SH-SY5Y (cell line): Measurements from ENCODE around the gene AR.

Experiments
- GATA2 ChIP-seq: IDR thresholded peaks from 2 replicates; pipeline ENCODE4 v1.6.1; 2011; ENCODE audit warnings: mild to moderate bottlenecking, low read depth, low read length
- GATA3 ChIP-seq: IDR thresholded peaks from 2 replicates; pipeline ENCODE4 v1.6.1; 2011; ENCODE audit warnings: low read depth, mild to moderate bottlenecking, low read length, moderate library complexity

AR gene, protein sequence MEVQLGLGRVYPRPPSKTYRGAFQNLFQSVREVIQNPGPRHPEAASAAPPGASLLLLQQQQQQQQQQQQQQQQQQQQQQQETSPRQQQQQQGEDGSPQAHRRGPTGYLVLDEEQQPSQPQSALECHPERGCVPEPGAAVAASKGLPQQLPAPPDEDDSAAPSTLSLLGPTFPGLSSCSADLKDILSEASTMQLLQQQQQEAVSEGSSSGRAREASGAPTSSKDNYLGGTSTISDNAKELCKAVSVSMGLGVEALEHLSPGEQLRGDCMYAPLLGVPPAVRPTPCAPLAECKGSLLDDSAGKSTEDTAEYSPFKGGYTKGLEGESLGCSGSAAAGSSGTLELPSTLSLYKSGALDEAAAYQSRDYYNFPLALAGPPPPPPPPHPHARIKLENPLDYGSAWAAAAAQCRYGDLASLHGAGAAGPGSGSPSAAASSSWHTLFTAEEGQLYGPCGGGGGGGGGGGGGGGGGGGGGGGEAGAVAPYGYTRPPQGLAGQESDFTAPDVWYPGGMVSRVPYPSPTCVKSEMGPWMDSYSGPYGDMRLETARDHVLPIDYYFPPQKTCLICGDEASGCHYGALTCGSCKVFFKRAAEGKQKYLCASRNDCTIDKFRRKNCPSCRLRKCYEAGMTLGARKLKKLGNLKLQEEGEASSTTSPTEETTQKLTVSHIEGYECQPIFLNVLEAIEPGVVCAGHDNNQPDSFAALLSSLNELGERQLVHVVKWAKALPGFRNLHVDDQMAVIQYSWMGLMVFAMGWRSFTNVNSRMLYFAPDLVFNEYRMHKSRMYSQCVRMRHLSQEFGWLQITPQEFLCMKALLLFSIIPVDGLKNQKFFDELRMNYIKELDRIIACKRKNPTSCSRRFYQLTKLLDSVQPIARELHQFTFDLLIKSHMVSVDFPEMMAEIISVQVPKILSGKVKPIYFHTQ

DNA sequence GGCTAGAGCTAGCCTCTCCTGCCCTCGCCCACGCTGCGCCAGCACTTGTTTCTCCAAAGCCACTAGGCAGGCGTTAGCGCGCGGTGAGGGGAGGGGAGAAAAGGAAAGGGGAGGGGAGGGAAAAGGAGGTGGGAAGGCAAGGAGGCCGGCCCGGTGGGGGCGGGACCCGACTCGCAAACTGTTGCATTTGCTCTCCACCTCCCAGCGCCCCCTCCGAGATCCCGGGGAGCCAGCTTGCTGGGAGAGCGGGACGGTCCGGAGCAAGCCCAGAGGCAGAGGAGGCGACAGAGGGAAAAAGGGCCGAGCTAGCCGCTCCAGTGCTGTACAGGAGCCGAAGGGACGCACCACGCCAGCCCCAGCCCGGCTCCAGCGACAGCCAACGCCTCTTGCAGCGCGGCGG is at the start of gene AR:
Gene AR, plus strand, starts transcription at position 204 of the 400 bp plus-strand sequence. CDS start 1,126 bp downstream, outside the sequence.
- TF ChIP-seq GATA2 (no peak), GATA3 (no peak)

DNA sequence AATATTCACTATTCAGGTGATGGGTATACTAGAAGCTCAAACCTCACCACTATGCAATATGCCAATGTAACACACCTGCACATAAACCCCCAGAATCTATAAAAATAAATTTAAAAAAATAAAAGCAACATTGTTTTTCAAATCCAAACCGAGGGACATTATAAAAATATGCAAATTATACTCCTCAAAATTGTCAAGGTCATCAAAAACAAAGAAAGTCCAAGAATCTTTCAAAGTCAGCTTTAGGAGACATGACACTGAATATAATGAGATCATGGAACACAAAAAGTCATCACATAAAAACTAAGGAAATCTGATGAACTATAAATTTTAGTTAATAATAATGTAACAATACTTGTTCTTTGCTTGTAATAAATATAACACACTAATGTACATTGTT is 43.2 kb upstream of the AR start:
- TF ChIP-seq GATA2, result no peak
- TF ChIP-seq GATA3, result no peak

DNA sequence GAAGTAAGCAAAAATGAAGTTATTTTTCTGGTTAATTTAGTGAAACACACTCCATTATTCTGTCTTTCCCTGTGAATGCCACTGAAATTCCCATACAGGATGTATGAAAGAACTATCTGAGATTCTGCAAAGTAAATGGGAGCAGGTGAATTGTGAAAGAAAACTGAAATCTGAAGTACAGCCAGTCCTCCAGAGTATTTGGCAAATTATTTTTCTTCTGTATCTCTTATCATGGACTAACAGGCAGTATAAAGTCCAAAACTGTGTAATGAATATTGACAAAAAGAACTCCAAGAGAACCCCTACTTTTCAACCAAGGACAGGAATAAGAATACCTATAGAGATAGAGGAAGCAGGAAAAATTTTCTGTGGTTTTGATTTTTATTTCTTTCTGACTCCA is 40.8 kb upstream of the AR start:
- TF ChIP-seq GATA2 (no peak), GATA3 (no peak)

DNA sequence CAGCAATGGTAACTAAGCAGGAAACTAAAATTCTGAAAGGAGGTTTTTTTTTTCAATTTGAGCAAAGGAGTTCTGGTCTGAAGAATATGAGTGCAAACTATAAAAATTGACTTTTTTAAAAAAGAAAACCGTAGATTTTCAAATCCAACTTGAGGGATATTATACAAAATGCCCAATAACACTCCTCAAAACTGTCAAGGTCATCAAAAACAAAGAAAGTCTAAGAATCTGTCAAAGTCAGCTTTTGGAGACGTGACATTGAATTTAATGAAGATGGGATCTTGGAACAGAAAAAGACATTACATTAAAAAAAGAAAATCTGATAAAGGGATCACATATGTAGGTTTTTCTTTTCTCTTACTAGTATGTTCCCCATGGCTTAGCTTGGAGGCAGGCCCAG is 40.4 kb upstream of the AR start:
- no peak for TF ChIP-seq GATA3
- no peak for TF ChIP-seq GATA2

DNA sequence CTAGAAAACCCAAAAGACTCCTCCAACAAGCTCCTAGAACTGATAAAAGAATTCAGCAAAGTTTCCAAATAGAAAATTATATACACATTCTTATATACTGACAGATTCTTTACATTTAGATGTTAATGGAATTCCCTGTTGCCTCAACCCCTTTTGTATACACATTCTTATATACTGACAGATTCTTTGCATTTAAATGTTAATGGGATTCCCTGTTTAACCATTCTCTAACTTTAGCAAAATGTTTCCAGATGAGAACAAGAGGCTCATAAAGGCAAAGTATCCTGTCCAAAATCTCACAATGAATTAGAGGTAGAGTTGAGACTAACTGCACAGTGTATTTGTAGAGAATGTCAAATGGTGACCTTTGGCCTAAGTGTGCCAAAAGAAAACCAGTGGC is 23.1 kb upstream of the AR start:
- TF ChIP-seq GATA3 (no peak), GATA2 (no peak)

DNA sequence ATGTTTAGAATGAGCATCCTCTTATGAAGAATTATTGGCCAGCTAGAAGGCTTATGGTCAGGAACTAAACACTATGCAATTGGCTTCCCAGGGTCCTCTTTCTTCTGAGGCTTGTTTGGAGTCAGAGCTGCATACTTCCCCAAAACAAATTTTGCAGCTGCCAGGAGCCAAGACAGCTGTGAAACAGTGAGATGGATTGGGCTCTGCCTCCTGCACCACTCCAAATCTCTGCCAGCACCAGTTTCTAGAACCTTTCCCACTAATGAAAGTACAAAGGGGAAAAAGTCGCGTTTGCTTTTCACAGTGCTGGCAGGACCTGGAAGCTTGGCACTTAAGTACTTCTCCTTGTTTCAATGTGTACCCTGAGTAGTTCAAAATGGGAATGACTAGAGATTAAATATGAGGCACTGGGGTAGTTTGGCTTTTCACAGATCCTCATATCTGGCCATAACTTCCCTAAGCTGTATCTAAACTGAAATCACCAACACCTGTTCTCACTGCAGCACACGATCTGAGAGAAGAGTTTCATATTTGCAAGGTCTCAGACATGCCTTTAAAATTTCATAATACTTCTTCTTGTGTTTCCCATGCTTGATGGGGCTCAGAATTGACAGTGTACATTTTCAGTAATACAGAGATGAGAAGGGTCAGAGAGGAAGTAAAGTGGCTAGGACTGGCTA is 20.7 kb upstream of the AR start:
- TF ChIP-seq GATA2 (no peak), GATA3 (no peak)

DNA sequence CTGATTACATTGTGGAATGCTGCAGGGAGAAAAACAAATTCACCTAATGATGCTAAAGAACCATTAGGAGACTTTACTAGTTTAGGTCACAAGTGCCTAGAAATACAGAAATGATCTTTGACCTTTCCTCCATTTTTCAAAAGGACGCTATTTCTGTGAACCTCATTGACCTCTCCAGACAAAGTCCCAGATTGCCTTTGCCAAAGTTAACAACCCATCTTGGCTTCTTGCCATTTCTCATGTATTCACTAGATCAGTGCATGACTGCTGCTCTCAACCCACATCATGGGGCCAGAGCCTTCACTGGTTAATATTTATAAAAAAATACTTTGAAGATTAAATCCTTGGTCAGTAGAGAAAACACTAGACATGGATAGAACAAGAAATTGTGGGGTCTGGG is 19.9 kb upstream of the AR start:
- TF ChIP-seq GATA2 (no peak), GATA3 (no peak)

DNA sequence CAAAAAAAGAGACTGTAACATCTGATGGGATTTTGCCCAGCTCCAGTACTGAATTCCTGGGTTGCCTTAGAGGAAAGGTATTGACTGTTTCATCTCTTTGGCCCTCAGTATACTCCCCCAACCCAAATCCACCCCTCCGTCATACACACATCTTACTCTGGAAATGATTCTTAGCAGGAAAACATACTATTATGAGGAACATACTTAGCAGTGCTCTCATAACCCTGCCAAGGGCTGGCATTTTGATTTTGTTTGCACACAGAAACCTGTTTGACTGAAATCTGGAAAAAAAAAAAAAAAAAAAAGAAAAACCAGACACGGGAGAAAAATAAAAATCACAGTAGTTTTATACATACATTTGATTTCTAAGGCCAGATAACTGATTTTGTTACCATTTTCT is 19.4 kb upstream of the AR start:
- no peak for TF ChIP-seq GATA3
- TF ChIP-seq GATA2, result no peak

DNA sequence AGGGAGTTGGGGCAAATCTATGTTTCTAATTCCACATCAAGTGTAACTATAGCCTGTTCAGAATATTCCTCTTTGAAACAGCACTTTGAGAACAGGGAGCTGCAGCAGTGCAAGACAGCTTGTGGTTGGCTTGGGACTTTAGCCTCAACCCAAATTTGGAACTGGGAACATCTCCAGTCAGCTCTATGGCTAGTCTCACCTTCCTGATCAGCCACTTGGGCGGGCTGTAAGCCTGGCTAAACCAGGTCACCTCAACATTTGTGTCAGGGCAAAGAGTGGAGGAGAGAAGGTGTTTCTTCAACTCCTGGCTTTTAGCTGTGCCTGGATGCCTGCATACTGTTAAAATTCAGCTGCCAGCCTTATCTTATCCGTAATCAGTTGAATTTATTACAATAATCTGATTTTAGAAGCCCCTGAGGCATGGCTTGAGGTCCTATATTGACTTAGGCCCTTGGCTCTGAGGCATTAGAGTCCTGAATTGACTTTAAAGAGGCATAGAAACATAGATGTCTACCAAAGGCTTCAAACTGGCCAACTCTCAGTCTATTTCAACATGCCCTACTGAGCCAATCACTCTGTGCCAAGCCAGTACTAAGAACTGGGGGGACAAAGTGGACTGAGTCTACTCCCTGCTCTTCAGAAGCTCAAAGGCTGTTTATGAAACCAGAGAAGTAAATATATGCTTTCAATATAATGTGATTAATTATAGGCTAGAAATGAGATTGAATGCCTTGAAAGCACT is 18.7 kb upstream of the AR start:
- TF ChIP-seq GATA2, result no peak
- TF ChIP-seq GATA3, result no peak

DNA sequence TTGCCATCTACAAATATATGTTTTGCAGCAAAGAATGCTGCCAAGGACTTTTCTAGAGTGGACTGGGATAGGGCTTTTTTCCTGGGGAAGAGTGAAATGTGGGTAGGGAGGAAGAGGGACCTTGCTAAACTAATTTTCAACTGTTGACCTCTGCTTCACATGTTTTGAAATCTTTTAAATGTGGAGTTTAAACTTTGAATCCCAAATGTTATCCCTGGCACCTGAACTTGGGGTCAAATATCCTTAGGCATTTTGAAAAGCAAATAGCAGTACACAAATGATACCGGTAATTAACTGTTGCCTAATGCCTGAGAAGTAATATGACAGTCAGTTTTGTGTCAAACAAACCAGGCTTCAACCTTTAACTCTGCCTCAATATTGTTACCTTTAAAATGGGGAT is 7.3 kb upstream of the AR start:
- TF ChIP-seq GATA2 (no peak), GATA3 (no peak)

DNA sequence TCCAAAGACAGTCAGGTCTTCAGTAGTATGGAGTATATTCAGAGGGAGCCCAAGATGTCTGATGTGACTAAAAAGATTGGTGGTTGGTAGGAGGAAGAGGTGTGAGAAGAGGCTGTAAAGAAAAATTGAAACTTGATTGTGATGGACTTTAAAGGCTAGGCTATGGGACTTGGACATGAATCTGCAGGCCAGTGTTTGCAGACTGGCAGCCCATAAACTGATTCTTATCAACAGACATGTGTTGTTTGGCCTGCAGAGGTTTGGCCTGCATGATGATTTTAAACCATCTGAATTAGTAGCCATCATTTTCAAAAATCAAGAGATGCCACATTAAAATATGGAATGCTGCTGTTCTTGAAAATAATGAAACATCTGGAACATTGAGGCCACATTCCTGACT is 5.4 kb upstream of the AR start:
- TF ChIP-seq GATA3 (no peak), GATA2 (0 out of 2 replicates have a peak, but pooled peaks have one; percentile 17)

DNA sequence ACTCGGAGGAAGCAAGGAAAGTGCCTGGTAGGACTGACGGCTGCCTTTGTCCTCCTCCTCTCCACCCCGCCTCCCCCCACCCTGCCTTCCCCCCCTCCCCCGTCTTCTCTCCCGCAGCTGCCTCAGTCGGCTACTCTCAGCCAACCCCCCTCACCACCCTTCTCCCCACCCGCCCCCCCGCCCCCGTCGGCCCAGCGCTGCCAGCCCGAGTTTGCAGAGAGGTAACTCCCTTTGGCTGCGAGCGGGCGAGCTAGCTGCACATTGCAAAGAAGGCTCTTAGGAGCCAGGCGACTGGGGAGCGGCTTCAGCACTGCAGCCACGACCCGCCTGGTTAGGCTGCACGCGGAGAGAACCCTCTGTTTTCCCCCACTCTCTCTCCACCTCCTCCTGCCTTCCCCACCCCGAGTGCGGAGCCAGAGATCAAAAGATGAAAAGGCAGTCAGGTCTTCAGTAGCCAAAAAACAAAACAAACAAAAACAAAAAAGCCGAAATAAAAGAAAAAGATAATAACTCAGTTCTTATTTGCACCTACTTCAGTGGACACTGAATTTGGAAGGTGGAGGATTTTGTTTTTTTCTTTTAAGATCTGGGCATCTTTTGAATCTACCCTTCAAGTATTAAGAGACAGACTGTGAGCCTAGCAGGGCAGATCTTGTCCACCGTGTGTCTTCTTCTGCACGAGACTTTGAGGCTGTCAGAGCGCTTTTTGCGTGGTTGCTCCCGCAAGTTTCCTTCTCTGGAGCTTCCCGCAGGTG is 637 bp downstream of the AR start:
- TF ChIP-seq GATA2 (no peak), GATA3 (no peak)

DNA sequence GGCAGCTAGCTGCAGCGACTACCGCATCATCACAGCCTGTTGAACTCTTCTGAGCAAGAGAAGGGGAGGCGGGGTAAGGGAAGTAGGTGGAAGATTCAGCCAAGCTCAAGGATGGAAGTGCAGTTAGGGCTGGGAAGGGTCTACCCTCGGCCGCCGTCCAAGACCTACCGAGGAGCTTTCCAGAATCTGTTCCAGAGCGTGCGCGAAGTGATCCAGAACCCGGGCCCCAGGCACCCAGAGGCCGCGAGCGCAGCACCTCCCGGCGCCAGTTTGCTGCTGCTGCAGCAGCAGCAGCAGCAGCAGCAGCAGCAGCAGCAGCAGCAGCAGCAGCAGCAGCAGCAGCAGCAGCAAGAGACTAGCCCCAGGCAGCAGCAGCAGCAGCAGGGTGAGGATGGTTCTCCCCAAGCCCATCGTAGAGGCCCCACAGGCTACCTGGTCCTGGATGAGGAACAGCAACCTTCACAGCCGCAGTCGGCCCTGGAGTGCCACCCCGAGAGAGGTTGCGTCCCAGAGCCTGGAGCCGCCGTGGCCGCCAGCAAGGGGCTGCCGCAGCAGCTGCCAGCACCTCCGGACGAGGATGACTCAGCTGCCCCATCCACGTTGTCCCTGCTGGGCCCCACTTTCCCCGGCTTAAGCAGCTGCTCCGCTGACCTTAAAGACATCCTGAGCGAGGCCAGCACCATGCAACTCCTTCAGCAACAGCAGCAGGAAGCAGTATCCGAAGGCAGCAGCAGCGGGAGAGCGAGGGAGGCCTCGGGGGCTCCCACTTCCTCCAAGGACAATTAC is 1.4 kb downstream of the AR start:
- TF ChIP-seq GATA2, result no peak
